ENCODE results near the gene CT47A7. TPM values are rescaled to one million over a fixed set of nuclear protein-coding genes. Genes with fewer than 3 reads are reported as not detected.
"Not testable (repeated sequence)": the region's sequence is repeated elsewhere in the genome, so short reads cannot be mapped to it uniquely, and the experiment has no call there.

CT47A7 gene
- total RNA-seq = not detected
- not detected for polyA plus RNA-seq (ENCODE audit: insufficient read depth, low read depth, low replicate concordance)
- long read RNA-seq, donor 1 = 0 reads
- long read RNA-seq, donor 2 = 0 reads
- long read RNA-seq, donor 3 = 0 reads
- long read RNA-seq, donor 4 = 0 reads
- long read RNA-seq, donor 5 = 0 reads
- long read RNA-seq, donor 6 = 0 reads
- long read RNA-seq, donor 7 = 0 reads
- long read RNA-seq, donor 8 = 0 reads
- long read RNA-seq, donor 9 = 0 reads
- long read RNA-seq, donor 10 = 0 reads

DNA sequence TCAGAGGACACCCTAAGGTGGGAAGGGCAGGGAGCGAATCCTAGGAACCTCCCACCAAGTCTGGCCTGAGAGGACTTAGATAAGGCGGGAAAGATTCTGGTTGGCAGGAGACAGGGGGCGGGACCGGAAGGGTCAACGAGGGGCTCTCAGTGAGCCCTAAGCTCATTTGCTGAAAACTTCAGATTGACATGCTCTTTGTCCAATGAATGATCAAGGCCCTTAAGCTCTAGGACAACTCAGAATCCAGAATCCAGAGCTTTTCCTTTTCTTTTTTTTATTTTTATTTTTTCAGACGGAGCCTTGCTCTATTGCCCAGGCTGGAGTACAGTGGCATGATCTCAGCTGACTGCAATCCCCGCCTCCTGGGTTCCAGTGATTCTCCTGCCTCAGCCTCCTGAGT, at the start of gene CT47A7:
Gene CT47A7, minus strand, starts transcription at position 101 of the 400 bp plus-strand sequence. CDS start 255 bp downstream, outside the sequence.
- H3K27me3 ChIP-seq (ENCODE audit: control insufficient read depth, insufficient read depth, low read length); DNase-seq; H3K27ac ChIP-seq (ENCODE audit: low read depth in 2 of 2, low read length in 2 of 2); intact Hi-C loops (cut with DNase I); FAIRE-seq; H3K9me3 ChIP-seq (ENCODE audit: control insufficient read depth in 2 of 3, insufficient read depth in 1 of 3, low read length in 3 of 3); H3K9ac ChIP-seq (ENCODE audit: low read length in 3 of 3); H3K36me3 ChIP-seq (ENCODE audit: control insufficient read depth in 2 of 3, insufficient read depth in 3 of 3, low read length in 3 of 3); H3K4me3 ChIP-seq (ENCODE audit: low read length in 3 of 3); H3K4me1 ChIP-seq (ENCODE audit: control insufficient read depth in 2 of 3, insufficient read depth in 2 of 3, low read depth in 1 of 3, low read length in 3 of 3): not testable (repeated sequence)

DNA sequence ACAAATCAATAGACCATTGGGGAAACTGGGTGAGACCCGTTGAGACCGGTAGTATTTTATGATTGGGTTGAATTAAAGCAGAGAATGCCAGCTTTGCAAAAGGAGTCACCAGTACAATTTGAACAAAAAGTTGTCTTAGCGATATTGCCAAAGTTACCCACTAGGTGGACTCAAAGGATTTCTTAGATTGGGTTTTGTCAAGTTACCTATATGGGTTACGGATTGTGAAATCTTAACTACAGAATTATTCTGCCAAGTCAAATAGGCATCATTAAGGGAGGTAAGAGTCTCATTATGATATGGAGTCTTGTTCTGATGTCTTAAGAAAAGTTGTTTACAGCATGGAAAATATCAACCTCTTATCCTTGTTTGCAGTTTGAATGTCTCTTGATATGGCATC, 44.2 kb upstream of the CT47A7 start:
- FAIRE-seq (peak; percentile 66), DNase-seq (no peak)
- intact Hi-C loops (cut with DNase I) = no loop called here
- Histone ChIP-seq H3K27me3 (ENCODE audit: control insufficient read depth, insufficient read depth, low read length) (no peaks in the 10 kb centered on the region), H3K4me1 (ENCODE audit: control insufficient read depth in 2 of 3, insufficient read depth in 2 of 3, low read depth in 1 of 3, low read length in 3 of 3) (no peaks in the 10 kb centered on the region), H3K27ac (ENCODE audit: low read depth in 2 of 2, low read length in 2 of 2) (no peak overlapping the region), H3K36me3 (ENCODE audit: control insufficient read depth in 2 of 3, insufficient read depth in 3 of 3, low read length in 3 of 3) (no peaks in the 10 kb centered on the region), H3K9ac (ENCODE audit: low read length in 3 of 3) (no peak overlapping the region), H3K4me3 (ENCODE audit: low read length in 3 of 3) (no peak overlapping the region), H3K9me3 (ENCODE audit: control insufficient read depth in 2 of 3, insufficient read depth in 1 of 3, low read length in 3 of 3) (no peaks in the 10 kb centered on the region)
- TF ChIP-seq, protein P1, sequence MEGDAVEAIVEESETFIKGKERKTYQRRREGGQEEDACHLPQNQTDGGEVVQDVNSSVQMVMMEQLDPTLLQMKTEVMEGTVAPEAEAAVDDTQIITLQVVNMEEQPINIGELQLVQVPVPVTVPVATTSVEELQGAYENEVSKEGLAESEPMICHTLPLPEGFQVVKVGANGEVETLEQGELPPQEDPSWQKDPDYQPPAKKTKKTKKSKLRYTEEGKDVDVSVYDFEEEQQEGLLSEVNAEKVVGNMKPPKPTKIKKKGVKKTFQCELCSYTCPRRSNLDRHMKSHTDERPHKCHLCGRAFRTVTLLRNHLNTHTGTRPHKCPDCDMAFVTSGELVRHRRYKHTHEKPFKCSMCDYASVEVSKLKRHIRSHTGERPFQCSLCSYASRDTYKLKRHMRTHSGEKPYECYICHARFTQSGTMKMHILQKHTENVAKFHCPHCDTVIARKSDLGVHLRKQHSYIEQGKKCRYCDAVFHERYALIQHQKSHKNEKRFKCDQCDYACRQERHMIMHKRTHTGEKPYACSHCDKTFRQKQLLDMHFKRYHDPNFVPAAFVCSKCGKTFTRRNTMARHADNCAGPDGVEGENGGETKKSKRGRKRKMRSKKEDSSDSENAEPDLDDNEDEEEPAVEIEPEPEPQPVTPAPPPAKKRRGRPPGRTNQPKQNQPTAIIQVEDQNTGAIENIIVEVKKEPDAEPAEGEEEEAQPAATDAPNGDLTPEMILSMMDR (IDR thresholded peaks at IDR 0.05; ENCODE audit: borderline replicate concordance, extremely low read depth, insufficient read depth) = no peak

DNA sequence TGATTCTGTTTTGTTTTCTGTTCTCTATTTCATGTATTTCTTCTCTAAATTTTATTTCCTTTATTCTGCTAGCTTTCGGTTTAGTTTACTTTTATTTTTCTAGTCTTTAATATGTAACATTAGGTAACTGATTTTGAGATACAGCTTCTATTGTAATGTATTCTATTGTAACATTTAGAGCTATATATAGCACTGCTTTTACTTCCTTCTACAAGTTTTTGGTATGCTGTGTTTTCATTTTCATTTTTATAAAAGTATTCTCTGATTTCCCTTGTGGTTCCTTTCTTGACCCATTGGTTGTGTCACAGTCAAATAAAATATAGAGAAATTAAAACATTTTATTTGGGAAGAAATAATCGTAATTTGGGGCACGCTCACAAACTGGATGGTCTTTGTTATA, 43.0 kb upstream of the CT47A7 start:
- Histone ChIP-seq H3K27me3 (ENCODE audit: control insufficient read depth, insufficient read depth, low read length) (no peaks in the 10 kb centered on the region), H3K27ac (ENCODE audit: low read depth in 2 of 2, low read length in 2 of 2) (no peak overlapping the region), H3K4me3 (ENCODE audit: low read length in 3 of 3) (no peak overlapping the region), H3K9ac (ENCODE audit: low read length in 3 of 3) (no peak overlapping the region), H3K36me3 (ENCODE audit: control insufficient read depth in 2 of 3, insufficient read depth in 3 of 3, low read length in 3 of 3) (no peaks in the 10 kb centered on the region), H3K9me3 (ENCODE audit: control insufficient read depth in 2 of 3, insufficient read depth in 1 of 3, low read length in 3 of 3) (no peaks in the 10 kb centered on the region), H3K4me1 (ENCODE audit: control insufficient read depth in 2 of 3, insufficient read depth in 2 of 3, low read depth in 1 of 3, low read length in 3 of 3) (no peaks in the 10 kb centered on the region)
- no peak for DNase-seq
- FAIRE-seq = peak; percentile 29
- intact Hi-C loops (cut with DNase I) = no loop called here
- TF ChIP-seq, protein P1 (IDR thresholded peaks at IDR 0.05; ENCODE audit: borderline replicate concordance, extremely low read depth, insufficient read depth) = no peak

DNA sequence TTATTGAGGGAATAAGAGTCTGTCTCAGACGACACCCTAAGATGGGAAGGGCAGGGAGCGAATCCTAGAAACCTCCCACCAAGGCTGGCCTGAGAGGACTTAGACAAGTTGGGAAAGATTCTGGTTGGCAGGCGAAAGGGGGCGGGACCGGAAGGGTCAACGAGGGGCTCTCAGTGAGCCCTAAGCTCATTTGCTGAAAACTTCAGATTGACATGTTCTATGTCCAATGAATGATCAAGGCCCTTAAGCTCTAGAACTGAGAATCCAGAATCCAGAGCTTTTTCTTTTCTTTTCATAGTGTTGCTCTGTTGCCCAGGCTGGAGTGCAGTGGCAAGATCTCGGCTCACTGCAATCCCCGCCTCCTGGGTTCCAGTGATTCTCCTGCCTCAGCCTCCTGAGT, 29.3 kb upstream of the CT47A7 start, which contains the start of gene CT47A1:
Gene CT47A1, minus strand, starts transcription at position 101 of the 400 bp plus-strand sequence. CDS start 231 bp downstream, outside the sequence.
- H3K4me3 ChIP-seq (ENCODE audit: low read length in 3 of 3); H3K36me3 ChIP-seq (ENCODE audit: control insufficient read depth in 2 of 3, insufficient read depth in 3 of 3, low read length in 3 of 3); H3K9me3 ChIP-seq (ENCODE audit: control insufficient read depth in 2 of 3, insufficient read depth in 1 of 3, low read length in 3 of 3); H3K27me3 ChIP-seq (ENCODE audit: control insufficient read depth, insufficient read depth, low read length); intact Hi-C loops (cut with DNase I); DNase-seq; H3K27ac ChIP-seq (ENCODE audit: low read depth in 2 of 2, low read length in 2 of 2); H3K9ac ChIP-seq (ENCODE audit: low read length in 3 of 3); FAIRE-seq; H3K4me1 ChIP-seq (ENCODE audit: control insufficient read depth in 2 of 3, insufficient read depth in 2 of 3, low read depth in 1 of 3, low read length in 3 of 3): not testable (repeated sequence)

Other genes with a start within 250 kb of the CT47A7 start
- not detected for gene CT47B1, start 80.7 kb downstream of the CT47A7 start, total RNA-seq
- not detected for gene CT47B1, start 80.7 kb downstream of the CT47A7 start, polyA plus RNA-seq (ENCODE audit: insufficient read depth, low read depth, low replicate concordance)
- gene CT47A11, start 19.4 kb downstream of the CT47A7 start, total RNA-seq = not detected
- gene CT47A11, start 19.4 kb downstream of the CT47A7 start, polyA plus RNA-seq (ENCODE audit: insufficient read depth, low read depth, low replicate concordance) = not detected
- gene CT47A10, start 14.6 kb downstream of the CT47A7 start, total RNA-seq = not detected
- not detected for gene CT47A10, start 14.6 kb downstream of the CT47A7 start, polyA plus RNA-seq (ENCODE audit: insufficient read depth, low read depth, low replicate concordance)
- not detected for gene CT47A9, start 9.7 kb downstream of the CT47A7 start, total RNA-seq
- not detected for gene CT47A9, start 9.7 kb downstream of the CT47A7 start, polyA plus RNA-seq (ENCODE audit: insufficient read depth, low read depth, low replicate concordance)
- gene CT47A8, start 4.9 kb downstream of the CT47A7 start, total RNA-seq = not detected
- not detected for gene CT47A8, start 4.9 kb downstream of the CT47A7 start, polyA plus RNA-seq (ENCODE audit: insufficient read depth, low read depth, low replicate concordance)
- gene CT47A6, start 4.9 kb upstream of the CT47A7 start, total RNA-seq = not detected
- not detected for gene CT47A6, start 4.9 kb upstream of the CT47A7 start, polyA plus RNA-seq (ENCODE audit: insufficient read depth, low read depth, low replicate concordance)
- not detected for gene CT47A5, start 9.7 kb upstream of the CT47A7 start, total RNA-seq
- gene CT47A5, start 9.7 kb upstream of the CT47A7 start, polyA plus RNA-seq (ENCODE audit: insufficient read depth, low read depth, low replicate concordance) = not detected
- gene CT47A4, start 14.6 kb upstream of the CT47A7 start, total RNA-seq = not detected
- not detected for gene CT47A4, start 14.6 kb upstream of the CT47A7 start, polyA plus RNA-seq (ENCODE audit: insufficient read depth, low read depth, low replicate concordance)
- gene CT47A3, start 19.5 kb upstream of the CT47A7 start, total RNA-seq = not detected
- gene CT47A3, start 19.5 kb upstream of the CT47A7 start, polyA plus RNA-seq (ENCODE audit: insufficient read depth, low read depth, low replicate concordance) = not detected
- not detected for gene CT47A2, start 24.3 kb upstream of the CT47A7 start, total RNA-seq
- gene CT47A2, start 24.3 kb upstream of the CT47A7 start, polyA plus RNA-seq (ENCODE audit: insufficient read depth, low read depth, low replicate concordance) = not detected
- gene CT47A1, start 29.2 kb upstream of the CT47A7 start, total RNA-seq = not detected
- not detected for gene CT47A1, start 29.2 kb upstream of the CT47A7 start, polyA plus RNA-seq (ENCODE audit: insufficient read depth, low read depth, low replicate concordance)
- 2.6 TPM for gene GLUD2, start 91.0 kb upstream of the CT47A7 start, total RNA-seq
- 3.2 TPM for gene GLUD2, start 91.0 kb upstream of the CT47A7 start, polyA plus RNA-seq (ENCODE audit: insufficient read depth, low read depth, low replicate concordance)

All from kidney (tissue), 22 donors.